ENCODE results near the gene CES5A. TPM values are rescaled to one million over a fixed set of nuclear protein-coding genes. Genes with fewer than 3 reads are reported as not detected.

The CES5A gene
- total RNA-seq, result not detected in 2 replicates

GRCh38 chr16:55875273-55875672 is at the start of gene CES5A:
CES5A (minus strand) TSS chr16:55875373; CDS start chr16:55875221, 152 bp downstream.

GRCh38 chr16:55832773-55833691 is 42.1 kb downstream of the CES5A start, which contains the start of gene CES1:
CES1 (minus strand) TSS chr16:55833096; CDS start chr16:55833055, 41 bp downstream.

Other genes with a start within 250 kb of the CES5A start
- gene SLC6A2, start 219.4 kb downstream of the CES5A start, total RNA-seq, result not detected in 2 replicates
- 0.60 TPM in 1 of 2 replicates, not detected in the other for gene CES1, start 42.3 kb downstream of the CES5A start, total RNA-seq

Measured in bronchial smooth muscle cell (primary cell).